Adrenal gland (tissue), 5 donors: Measurements from ENCODE around the gene KLF15.

Experiments used
- CTCF ChIP-seq, 6 experiments: fragments of 450-650 bp in 4 of 6; fragments of 200-600 bp in 2 of 6; sonication (generic) in 1 of 6; IDR thresholded peaks; 1 replicate in 5 of 6; 2 replicates in 1 of 6; pipeline versions ENCODE4 v1.5.1 to v1.8.0; 2016 to 2021; ENCODE audit warnings: antibody characterized with exemption in 6 of 6, mild to moderate bottlenecking in 2 of 6, moderate library complexity in 1 of 6
- POLR2A ChIP-seq, 2 donors: fragments of 450-650 bp; IDR thresholded peaks; one replicate each; pipeline ENCODE4 v1.6.1; 2017; ENCODE audit warnings: antibody characterized with exemption in 2 of 2, mild to moderate bottlenecking in 2 of 2, moderate library complexity in 1 of 2
- donor health status: DM: no; HTN: no; CAD: no.

GRCh38 chr3:126337980-126338651, 19.1 kb downstream of the KLF15 start:
- TF ChIP-seq CTCF (IDR thresholded peaks at IDR 0.05): no peak
- TF ChIP-seq POLR2A (IDR thresholded peaks at IDR 0.05): no peak
